Stimulated activated CD4-positive, alpha-beta T cell treated with anti-CD3 and anti-CD28 coated beads, Interleukin-4, amount 100 ng/mL, for 1 hour (primary cell): ENCODE measurements around the gene CARD6.
"Not testable (repeated sequence)": the region's sequence is repeated elsewhere in the genome, so short reads cannot be mapped to it uniquely, and the experiment has no call there.

Experiments used
- DNase-seq: peaks from one replicate; pipeline ENCODE4 v3.0.0-alpha.2; 2020

CARD6 gene

GRCh38 chr5:40841068-40841805, at the start of gene CARD6:
CARD6 (plus strand) TSS chr5:40841367; CDS start chr5:40841383, 16 bp downstream.
- DNase-seq, result no peak

GRCh38 chr5:40791715-40792139, 49.4 kb upstream of the CARD6 start:
- no peak for DNase-seq

GRCh38 chr5:40792691-40793090, 48.5 kb upstream of the CARD6 start:
- not testable (repeated sequence) for DNase-seq

GRCh38 chr5:40794340-40794739, 46.8 kb upstream of the CARD6 start:
- not testable (repeated sequence) for DNase-seq

DNA sequence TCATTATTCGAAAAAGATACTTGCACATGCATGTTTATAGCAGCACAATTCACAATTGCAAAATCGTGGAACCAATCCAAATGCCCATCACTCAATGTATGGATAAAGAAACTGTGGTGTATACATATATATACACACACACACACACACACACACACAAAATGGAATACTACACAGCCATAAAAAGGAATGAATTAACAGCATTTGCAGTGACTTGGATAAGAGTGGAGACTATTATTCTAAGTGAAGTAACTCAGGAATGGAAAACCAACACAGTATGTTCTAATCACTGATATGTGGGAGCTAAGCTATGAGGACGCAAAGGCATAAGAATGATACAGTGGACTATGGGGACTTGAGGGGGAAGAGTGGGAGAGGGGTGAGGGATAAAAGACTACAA, 46.3 kb upstream of the CARD6 start:
- not testable (repeated sequence) for DNase-seq

GRCh38 chr5:40796487-40796889, 44.7 kb upstream of the CARD6 start:
- DNase-seq, result no peak

DNA sequence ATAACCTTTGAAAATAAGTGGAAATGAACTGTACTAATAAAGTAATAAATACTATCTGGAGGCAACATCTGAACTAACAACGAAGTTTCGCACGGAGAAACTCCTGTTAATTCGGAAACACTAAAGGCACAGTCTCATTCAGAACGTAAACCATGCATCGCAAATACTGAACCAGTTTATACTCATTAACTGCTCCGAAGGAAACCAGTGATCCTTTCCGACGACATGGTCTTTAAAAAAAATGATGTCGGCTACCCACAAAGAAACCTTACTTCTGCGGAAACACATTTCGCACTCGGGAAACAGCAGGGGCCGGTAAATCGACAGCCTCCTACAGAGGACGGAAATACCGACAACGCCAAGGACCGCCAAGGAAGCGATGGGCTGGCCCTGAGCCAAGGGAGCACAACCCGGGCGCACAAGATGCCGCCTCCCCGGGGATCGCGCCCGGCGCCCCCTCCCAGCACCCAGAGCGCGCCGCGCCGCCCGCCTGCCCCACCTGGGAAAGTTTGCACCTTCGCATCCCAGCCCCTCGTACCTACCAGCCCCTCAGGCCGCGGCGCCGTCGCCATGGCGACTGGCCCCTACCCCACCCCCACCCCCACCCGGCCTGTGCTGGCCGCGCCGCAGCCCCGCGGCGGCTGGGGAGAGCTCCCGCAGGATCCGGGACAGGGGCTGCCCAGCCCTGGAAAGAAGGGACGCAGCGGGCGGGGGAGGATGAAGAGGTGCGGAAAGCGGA, 43.7 kb upstream of the CARD6 start:
- peak; percentile 75 for DNase-seq

DNA sequence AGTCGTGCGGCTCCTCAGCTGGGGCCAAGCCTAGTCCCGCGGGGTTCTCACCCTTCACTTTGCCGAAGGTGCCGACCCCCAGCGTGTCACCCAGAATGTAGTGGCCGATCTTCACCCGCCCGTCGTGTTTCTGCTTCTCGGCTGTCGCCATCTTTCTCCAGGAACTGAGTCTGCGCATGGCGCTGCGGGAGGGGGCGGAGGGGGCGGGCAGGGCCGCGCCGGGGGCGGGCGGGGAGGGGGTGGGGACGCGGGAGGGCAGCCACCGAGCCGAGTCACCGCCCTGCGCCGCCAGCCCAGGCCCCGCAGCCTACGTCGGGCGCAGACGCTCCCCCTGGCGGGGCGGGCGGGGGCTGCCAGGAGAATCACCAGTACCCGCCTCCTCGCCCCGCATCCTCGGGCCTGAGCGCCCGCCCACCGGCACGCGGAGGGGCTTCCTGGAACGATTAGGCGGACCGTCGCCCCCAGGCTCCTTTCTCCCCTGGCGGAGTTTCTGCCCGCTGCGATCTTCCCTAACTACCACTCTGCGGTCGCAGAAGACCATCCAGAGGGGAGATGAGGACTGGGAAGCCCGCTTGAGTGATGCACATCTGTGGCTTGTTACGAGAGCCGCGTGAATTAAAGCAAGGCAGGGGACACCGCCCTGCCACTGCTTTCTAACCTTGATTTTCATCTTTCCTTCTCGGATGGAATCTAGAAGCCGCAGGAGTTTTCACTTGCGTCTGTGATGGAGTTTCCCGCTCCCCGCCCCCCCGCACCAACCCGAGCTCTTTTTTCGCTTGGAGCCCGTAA, 43.0 kb upstream of the CARD6 start, which contains the start of gene PRKAA1:
TSS of gene PRKAA1 (minus strand) at position 363 of the 789 bp plus-strand sequence. CDS start at position 178, 185 bp downstream.
- DNase-seq, result peak; percentile 89

- no peak for DNase-seq
Observed at GRCh38 chr5:40798801-40799210, 42.4 kb upstream of the CARD6 start.

GRCh38 chr5:40799258-40799657, 41.9 kb upstream of the CARD6 start:
- no peak for DNase-seq

DNA sequence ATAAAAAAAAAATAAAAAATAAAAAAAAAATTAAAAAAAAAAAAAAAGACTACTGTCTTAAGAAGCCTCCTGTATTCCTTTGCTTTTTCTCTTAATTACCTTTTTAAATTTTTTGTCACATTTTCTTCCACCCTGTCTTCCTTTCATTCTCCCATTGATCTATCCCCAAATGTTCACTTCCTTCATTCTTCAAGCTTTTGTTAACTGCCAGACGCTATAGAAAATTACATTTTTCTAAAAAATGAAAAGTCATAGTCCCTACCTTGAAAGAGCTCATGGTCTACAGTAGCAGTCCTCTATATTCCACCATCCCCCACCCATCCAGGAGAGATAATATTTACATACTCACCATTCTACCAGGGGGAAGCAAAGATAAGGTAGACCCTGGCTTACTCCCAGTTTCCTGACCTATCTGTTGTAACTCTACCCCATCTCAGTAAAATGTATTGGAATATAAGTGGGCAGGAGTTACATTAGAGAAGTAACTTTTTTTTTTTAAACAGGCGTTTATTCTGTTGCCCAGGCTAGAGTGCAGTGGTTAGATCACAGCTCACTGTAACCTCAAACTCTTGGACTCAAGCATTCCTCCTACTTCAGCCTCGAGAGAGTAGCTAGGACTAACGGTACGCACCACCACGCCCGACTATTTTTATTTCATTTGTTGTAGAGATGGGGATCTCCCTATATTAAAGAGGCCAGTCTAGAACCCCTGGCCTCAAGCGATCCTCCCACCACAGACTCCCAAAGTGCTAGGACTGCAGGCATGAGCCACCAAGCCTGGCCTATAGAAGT, 39.2 kb upstream of the CARD6 start:
- no peak for DNase-seq

GRCh38 chr5:40812125-40812524, 29.0 kb upstream of the CARD6 start:
- DNase-seq, result no peak

- no peak for DNase-seq
Observed at GRCh38 chr5:40813698-40814281, 27.4 kb upstream of the CARD6 start.

DNA sequence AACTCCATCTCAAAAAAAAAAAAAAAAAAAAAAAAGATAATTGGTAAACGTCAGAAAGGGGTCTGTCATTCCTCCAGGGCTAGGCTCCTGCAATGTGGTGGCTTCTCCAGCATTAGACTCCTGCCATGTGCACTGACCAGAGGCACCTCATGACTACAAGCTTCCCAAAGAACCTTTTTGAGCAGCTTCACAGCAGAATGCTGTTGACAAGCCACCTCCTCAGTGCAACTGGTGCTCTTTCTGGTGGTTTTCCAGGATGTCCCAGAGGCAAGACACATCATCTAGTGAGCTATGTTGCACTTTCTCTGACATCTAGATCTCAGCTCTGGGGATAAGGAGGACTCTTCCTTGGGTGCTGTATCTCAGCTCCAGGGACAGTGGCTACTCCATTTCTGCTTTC, 17.7 kb upstream of the CARD6 start:
- DNase-seq, result no peak

GRCh38 chr5:40825461-40826043, 15.6 kb upstream of the CARD6 start:
- not testable (repeated sequence) for DNase-seq

DNA sequence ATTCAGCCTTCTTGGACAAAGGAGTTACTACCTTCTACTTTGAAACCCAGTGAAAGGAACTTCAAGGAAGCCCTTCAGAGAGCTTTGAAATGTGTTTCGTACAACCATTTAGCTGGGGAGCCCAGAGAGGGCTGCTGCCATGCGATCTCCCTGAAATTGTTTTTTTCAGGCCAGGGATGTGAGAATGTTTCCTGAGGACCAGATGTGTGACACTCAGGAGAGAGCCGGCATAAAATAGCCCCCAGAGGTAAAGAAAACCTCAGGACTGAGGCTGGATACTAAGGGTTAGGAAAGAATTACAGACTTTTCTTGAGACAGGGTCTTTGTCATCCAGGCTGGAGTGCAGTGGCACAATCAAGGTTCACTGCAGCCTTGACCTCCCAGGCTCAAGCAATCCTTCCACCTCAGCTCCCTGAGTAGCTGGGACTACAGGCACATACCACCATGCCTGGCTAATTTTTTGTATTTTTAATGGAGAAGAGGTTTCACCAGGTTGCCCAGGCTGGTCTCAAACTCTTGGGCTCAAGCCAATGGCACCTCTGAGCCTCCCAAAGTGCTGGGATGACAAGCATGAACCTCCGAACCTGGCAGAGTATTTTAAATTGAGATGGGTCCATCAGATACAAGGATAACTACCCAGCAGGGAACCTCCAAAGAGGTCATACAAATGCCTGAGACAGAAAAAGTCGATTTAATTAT, 14.5 kb upstream of the CARD6 start:
- no peak for DNase-seq

DNA sequence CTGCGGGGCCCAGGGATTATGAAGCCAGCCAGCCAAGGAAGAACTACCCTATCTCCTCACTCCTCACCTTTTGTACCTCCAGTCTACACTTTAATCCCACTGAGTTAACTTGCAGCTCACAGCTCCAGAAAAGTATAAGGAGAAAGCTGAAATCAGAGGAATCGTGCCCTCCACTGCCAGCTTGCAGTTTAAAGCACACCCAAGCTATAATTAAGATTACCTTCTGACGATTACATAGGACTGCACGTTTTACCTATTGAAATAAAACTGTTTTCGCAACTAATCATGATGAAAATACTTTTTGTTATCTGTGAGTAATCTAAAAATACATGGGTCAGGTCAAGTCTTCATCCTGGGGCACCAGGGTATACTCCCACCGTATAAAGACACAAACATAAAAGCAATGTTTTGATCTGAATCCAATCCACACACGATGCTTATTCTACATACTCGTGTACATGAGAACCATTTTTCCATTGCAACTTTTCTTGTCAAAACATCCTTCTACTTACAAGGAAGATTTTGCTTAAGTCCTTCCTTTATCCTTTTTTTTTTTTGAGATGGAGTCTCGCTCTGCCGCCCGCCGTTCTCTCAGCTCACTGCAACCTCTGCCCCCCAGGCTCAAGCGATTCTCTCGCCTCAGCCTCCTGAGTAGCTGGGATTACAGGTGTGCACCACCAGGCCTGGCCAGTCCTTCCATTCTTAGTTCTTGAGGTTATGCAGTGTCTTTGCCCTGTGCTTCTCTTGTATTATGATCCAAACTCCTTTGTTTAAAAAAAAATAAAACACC, 13.8 kb upstream of the CARD6 start:
- DNase-seq, result no peak

DNA sequence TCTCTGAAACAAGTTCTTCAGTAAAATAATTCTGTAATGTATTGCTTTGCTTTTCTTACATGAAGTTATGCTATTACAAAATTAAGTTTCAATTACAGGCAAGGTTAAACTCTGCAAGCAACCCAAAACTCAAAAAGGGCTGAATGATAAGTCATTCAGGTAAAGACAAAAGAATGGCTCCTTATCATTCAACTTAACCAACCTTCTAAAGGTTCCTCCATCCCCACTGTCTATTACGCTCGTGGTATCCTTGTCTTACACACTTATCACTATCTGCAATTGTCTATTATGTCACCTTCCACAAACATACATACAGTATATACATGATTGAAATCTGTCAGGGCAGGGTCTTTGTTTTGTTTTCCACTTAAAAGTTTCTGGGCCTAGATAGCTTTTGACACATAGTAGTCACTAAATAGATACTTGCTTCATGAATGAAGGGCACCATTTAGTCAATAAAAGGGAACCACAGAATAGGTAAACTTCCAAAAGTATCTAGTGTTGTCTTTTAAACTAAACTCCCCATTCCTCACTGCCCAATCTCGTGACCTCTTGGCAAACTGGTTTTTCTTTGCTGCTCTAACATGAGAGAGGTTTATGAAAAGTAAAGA, 13.0 kb upstream of the CARD6 start:
- DNase-seq, result no peak
